ENCODE measurements around the gene STAB2.

DNA sequence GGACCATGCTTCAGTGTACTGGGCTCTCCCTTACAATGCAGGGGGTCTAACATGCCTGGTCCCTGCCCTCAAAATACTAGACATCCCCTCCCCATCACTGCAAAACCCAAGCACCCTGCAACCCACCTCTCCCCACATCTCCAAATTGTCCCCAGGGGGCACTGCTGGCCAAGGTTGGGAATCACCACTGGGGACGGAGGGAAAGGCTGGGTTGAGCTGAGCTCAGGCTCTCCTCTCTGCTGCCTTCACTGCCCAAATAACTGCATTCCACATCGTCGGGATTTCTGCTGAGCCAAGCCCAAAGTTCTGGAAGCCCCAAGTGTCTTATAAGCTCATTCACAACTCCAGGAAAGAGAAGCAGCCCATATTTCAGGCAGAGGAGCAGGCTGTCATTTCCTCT is 184.4 kb downstream of the STAB2 start:
- TF ChIP-seq, protein P1, sequence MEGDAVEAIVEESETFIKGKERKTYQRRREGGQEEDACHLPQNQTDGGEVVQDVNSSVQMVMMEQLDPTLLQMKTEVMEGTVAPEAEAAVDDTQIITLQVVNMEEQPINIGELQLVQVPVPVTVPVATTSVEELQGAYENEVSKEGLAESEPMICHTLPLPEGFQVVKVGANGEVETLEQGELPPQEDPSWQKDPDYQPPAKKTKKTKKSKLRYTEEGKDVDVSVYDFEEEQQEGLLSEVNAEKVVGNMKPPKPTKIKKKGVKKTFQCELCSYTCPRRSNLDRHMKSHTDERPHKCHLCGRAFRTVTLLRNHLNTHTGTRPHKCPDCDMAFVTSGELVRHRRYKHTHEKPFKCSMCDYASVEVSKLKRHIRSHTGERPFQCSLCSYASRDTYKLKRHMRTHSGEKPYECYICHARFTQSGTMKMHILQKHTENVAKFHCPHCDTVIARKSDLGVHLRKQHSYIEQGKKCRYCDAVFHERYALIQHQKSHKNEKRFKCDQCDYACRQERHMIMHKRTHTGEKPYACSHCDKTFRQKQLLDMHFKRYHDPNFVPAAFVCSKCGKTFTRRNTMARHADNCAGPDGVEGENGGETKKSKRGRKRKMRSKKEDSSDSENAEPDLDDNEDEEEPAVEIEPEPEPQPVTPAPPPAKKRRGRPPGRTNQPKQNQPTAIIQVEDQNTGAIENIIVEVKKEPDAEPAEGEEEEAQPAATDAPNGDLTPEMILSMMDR (IDR thresholded peaks at IDR 0.05) = peak; percentile 35
- no peak for TF ChIP-seq EZH2 (IDR thresholded peaks at IDR 0.05; ENCODE audit: borderline replicate concordance, insufficient read depth, low read depth, low read length, poor library complexity, severe bottlenecking)
